Measurements from ENCODE around the gene SON.
"Not testable (repeated sequence)": the region's sequence is repeated elsewhere in the genome, so short reads cannot be mapped to it uniquely, and the experiment has no call there.

SON gene, protein sequence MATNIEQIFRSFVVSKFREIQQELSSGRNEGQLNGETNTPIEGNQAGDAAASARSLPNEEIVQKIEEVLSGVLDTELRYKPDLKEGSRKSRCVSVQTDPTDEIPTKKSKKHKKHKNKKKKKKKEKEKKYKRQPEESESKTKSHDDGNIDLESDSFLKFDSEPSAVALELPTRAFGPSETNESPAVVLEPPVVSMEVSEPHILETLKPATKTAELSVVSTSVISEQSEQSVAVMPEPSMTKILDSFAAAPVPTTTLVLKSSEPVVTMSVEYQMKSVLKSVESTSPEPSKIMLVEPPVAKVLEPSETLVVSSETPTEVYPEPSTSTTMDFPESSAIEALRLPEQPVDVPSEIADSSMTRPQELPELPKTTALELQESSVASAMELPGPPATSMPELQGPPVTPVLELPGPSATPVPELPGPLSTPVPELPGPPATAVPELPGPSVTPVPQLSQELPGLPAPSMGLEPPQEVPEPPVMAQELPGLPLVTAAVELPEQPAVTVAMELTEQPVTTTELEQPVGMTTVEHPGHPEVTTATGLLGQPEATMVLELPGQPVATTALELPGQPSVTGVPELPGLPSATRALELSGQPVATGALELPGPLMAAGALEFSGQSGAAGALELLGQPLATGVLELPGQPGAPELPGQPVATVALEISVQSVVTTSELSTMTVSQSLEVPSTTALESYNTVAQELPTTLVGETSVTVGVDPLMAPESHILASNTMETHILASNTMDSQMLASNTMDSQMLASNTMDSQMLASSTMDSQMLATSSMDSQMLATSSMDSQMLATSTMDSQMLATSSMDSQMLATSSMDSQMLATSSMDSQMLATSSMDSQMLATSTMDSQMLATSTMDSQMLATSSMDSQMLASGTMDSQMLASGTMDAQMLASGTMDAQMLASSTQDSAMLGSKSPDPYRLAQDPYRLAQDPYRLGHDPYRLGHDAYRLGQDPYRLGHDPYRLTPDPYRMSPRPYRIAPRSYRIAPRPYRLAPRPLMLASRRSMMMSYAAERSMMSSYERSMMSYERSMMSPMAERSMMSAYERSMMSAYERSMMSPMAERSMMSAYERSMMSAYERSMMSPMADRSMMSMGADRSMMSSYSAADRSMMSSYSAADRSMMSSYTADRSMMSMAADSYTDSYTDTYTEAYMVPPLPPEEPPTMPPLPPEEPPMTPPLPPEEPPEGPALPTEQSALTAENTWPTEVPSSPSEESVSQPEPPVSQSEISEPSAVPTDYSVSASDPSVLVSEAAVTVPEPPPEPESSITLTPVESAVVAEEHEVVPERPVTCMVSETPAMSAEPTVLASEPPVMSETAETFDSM (N-terminal part only)

DNA sequence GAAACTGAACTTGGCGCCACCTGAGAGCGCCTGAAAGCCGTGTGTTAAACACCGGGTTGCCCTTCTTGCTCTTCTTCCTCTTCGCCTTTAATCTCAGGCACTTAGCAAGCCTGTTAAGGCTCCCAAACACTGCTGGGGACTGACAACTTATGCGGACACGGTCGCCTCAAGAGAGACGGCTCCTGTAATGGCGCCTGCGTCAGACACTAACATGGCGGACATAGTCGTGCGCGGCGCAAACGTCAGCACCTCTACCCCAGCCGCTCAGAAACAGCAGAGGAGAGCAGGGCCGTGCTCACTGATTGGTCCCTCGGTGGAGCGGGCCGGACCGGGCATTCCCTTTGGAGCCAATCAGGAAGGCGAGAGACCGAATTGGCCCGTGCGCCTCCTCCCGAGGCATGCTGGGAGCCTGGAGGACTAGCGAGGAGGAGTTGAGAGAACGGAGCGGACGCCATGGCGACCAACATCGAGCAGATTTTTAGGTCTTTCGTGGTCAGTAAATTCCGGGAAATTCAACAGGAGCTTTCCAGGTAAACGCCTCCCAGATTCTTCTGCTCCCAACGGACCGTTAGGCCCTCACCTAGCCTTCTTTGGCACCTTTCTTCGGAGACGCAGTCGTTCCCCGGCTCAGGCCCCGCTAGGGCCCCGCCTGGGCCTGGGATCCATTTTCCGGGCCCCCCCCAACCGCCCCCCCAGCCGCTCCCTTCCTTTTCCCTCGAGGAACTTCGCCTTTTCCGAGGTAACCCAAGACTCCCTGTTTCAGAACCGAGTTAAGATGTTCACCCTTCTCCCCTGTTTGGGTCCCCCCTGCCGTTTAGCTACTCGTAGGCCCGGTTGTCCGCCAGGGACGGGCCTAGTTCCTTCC, at the start of gene SON:
TSS of gene SON (plus strand) at position 399 of the 865 bp plus-strand sequence. CDS start at position 454, 55 bp downstream.
- peak; percentile 95 to 98 for DNase-seq (ENCODE audit: extremely low read depth in 1 of 2, low read depth in 1 of 2)

DNA sequence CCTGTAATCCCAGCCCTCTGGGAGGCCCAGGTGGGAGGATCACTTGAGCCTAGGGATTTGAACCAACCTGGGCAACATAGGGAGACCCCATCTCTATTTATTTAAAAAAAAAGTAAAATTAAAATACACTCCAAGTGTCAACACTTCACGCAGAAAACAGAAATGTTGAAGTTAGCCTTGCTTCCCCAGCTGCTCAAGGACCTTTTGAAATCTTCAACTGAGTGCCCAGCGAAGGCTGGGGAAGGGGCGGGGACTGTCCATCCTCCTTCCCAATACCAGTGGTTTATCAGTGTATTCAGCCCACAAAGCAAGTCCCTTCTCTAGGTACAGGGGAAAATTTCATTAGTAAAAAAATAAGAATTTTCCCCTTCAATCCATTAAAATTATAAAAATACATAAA, 49.1 kb upstream of the SON start:
- no peak for DNase-seq (ENCODE audit: extremely low read depth in 1 of 2, low read depth in 1 of 2)

DNA sequence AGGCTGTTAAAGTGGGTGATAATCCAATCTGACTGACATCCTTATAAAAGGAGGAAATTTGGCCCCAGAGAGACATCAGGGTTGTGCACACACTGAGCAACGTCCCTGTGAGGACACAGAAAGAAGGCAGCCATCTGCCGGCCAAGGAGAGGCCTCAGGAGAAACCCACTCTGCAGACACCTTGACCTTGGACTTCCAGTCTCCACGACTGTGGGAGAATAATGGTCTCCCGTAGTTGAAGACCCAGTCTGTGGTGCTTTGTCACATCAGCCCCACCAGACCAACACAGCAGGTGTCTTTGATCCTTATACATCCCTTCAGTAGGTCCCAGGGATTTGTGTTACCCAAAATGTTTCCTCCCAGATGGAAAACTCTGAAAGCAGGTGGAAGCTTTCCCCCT, 47.1 kb upstream of the SON start:
- DNase-seq (ENCODE audit: extremely low read depth in 1 of 2, low read depth in 1 of 2) = no peak

DNA sequence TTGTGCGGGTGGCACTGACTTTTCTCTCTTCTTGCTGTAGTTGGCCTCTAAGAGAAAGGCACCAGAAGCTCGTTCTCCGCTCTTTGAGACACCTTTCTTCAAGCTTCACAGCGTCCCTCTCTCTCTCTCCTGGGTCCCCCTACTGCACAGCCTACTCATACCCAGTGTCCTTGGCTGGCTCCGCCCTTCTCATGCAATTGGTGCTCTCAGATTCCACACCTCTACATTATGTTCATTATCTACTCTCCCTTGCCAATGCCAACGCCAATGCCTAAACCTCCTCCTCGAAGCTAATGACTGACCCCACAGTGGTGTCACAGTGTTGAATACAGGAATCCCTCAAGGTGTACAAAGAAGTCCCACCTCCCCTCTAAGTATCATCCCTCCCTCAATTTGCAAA, 46.5 kb upstream of the SON start:
- no peak for DNase-seq (ENCODE audit: extremely low read depth in 1 of 2, low read depth in 1 of 2)

DNA sequence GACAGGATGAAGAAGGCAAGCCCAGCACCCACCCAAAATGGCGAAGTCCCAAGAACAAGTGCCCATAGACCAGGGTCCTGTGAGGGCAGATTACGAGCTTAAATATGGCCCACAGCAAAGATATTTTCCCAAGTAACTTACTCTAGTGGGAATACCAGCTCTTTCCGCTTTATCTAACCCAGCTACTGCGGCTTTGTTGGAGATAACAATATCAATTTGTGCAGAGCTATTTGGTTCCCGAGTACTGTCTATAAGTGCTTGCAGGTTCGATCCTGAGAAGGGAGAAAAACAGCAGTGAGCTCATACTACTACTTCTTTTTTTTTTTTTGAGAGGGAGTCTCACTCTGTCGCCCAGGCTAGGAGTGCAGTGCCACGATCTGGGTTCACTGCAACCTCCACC, 37.0 kb upstream of the SON start:
- no peak for DNase-seq (ENCODE audit: extremely low read depth in 1 of 2, low read depth in 1 of 2)

DNA sequence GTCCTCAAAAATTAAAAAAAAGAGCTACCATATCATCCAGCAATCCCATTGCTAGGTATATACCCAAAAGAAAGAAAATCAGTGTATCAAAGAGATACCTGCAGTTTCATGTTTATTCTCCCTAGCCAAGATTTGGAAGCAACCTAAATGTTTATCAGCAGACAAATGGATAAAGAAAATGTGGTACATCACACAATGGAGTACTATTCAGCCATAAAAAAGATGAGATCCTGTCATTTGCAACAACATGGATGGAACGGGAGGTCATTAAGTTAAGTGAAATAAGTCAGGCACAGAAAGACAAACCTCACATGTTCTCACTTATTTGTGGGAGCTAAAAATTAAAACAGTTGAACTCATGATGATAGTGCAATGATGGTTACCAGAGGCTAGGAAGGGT, 35.8 kb upstream of the SON start:
- DNase-seq (ENCODE audit: extremely low read depth in 1 of 2, low read depth in 1 of 2) = not testable (repeated sequence)

DNA sequence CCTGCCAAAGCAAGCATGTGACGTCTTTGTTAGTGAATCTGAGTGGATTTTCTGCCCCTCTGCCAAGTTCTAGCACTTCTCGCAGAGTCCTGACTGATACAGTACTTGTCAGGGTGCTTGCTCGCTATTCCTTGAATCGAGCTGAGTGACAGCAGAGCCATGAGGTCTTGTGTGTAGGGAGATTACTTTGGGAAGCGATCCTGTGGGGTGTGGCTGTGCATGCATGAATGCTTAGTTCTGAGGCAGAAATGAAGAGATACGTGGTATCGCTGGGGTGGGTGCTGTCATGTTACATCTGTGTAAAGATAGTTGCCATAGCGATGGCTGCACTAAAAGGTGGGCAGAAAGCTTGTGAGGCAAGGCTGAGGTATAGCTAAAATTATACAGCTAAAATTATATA, 32.0 kb upstream of the SON start:
- no peak for DNase-seq (ENCODE audit: extremely low read depth in 1 of 2, low read depth in 1 of 2)

DNA sequence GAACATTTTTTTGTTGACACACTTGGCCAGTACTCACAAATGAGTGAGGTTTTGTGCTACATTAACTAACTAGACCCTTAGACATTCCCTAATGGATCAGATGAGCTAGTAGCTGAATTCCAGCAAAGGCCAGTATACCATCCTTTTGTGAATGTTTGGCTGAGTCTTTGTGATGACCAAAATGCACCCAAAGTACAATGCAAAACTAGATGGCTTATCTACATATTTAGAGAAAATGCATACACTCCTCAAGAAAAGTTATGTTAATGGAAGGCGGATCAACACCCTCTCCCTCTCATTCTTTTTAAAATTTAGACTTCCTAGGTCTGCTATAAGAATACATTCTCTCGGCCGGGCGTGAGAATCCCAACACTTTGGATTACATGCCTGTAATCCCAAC, 31.2 kb upstream of the SON start:
- no peak for DNase-seq (ENCODE audit: extremely low read depth in 1 of 2, low read depth in 1 of 2)

DNA sequence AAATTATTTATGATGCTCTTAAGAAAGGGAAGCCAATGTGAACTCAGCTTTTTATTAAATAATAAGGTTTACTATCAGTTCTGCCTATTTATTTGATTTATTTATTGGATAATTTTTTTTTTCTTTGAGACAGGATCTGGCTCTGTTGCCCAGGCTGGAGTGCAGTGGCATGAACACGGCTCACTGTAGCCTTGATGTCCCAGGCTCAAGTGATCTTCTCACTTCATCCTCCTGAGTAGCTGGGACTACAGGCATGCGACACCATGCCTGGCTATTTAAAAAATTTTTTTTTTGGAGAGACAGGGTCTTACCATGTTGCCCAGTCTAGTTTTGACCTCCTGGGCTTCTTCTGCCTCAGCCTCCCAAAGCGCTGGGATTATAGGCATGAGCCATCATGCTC, 30.4 kb upstream of the SON start:
- no peak for DNase-seq (ENCODE audit: extremely low read depth in 1 of 2, low read depth in 1 of 2)

DNA sequence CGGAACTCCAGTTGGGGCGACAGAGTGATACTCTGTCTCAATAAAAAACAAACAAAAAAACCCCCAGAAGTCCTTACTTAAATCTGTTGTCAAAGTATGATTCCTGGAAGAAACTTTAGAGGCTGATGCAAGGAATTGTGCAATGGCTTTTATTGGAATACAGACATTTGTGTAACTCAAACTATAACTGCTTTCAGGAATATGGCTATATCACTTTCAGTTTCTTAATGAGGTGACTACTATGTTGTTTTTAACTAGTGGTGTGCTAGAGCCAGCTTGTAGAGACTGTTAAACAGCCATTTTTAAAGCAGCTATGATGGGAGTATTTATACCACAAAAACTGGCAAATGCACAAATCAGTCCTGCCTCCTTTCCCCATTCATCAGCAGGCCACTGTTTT, 28.6 kb upstream of the SON start:
- no peak for DNase-seq (ENCODE audit: extremely low read depth in 1 of 2, low read depth in 1 of 2)

DNA sequence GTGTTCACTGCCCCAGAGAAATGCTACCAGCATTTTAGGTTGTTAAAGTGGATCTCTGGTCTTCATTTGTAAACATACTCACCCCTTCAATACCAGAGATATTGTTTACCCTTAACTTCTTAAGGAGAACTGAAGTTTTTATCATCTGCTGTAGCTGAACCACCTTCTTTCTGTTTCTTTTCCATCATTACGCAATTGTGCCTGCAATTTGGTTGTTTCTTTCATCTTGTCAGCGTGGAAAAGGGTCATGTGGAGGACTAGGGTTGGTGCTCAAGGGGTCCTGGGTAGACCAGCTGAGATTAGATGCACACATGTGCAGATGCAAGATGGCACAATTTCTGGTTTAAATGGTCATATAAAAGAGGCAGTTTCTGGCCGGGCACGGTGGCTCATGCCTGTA, 23.9 kb upstream of the SON start:
- no peak for DNase-seq (ENCODE audit: extremely low read depth in 1 of 2, low read depth in 1 of 2)

DNA sequence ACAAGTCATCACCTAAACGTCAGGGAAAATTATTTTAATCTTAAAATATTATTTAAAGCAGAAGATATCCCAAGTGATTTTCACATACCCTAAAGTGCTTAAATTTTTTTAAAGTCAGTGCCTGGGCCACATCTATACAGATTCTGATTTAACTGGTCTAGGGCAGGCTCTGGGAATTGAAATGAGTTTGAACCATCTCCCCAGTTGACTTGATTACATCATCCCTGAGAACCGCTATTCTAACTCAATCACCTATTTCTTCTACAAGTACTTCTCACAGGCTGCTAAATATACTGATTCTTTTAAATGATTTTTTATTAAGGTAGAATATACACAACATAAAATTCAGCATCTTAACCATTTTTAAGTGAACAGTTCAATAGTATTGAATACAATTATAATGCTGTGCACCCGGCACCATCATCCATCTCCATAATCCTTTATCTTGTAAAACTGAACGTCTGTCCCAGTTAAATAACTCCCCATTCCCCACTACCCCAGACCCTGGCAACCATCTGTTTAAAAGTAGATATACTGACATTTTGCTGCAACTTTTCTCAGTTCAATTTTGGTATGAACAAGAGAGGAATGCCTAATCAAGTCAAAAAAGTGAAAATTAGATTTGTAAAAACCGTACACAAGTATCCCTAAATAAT, 20.4 kb upstream of the SON start:
- no peak for DNase-seq (ENCODE audit: extremely low read depth in 1 of 2, low read depth in 1 of 2)

DNA sequence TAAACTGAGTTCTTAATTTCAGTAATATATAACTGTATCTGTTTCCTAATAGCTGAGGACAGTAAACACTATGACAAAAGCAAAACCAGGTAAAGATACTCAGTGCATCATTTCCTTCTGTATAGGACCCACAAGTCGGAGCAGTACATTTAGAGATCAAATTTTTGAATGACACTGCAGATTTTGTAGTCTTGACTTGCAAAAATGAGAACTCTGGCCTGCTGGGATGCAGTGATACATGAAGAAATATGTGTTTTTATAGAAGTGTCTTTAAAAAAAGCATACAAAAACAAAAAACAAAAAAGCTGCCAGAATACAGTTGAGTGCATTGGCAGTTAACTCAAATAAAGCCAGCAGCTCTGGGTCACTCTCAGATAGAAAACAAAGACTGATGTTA, 19.9 kb upstream of the SON start:
- DNase-seq (ENCODE audit: extremely low read depth in 1 of 2, low read depth in 1 of 2) = no peak

DNA sequence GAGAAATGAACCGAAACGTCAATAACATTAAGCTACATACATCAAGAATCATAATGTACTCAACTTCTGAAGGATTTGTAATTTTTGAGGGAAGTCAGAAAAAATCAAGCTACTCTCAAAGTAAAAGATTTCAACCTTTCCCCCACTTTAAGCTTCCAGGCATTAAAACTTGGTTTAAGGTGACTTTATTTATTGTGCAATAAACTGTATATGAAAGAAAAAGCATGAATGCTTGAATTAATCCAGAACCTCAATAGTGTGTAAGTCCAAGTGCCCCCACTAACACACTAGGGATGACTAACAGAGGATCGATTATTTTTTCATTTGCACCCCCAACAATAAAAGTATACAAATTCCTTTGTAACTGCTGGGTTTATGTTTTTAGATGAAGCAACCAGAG, 11.8 kb upstream of the SON start:
- no peak for DNase-seq (ENCODE audit: extremely low read depth in 1 of 2, low read depth in 1 of 2)

DNA sequence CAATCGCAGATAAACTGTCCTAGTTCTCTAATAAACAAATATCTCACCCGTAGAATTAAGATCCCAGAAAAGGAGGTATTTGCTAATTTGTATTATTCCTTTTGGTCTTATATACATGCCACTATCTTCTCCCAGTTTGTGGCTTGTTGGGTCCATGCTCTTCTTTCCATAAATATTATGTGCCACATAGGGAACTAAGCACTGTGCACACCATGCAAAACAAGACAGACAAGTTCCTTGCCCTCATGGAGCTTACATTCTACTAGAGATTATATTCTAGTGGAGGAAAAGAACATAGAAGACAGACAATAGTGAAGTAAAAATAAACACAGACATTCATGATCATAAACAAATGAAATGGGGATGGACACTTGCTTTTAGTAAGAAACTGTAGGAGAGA, 5.6 kb upstream of the SON start:
- no peak for DNase-seq (ENCODE audit: extremely low read depth in 1 of 2, low read depth in 1 of 2)

DNA sequence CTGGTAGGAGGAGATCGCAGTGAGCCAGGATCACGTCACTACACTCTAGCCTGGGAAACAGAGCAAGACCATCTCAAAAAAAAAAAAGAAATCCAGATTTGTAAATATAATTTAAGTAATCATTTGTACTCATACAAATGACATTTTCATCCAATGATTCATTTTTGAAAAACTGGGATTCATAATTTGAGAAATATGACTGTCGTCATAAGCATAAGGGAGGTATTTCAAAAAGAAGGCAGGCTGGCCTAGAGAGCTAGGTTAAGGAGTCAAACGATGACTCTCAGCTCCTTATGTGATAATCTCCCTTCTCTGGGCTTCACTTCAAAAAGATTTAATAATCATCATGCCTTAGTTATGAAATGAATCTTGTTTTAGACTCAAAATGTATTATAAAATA, 3.2 kb upstream of the SON start:
- no peak for DNase-seq (ENCODE audit: extremely low read depth in 1 of 2, low read depth in 1 of 2)

DNA sequence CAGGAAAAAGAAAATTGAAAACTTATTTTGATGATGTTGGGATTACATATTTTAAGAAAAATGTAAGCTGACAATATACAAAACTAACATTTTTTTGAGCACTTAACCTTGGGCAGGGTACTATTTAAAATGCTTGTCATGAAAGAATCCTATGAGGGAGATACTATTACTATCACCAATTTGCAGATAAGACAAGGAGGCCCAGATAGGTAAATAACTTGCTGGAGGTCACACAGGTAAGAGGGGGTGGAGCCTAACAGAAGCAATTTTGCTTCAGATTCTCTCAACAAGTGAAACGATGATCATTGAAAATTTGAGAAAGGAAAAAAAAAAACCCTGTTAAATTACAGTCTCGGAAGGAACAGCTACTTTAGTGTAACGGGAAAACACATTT, 2.1 kb upstream of the SON start:
- DNase-seq (ENCODE audit: extremely low read depth in 1 of 2, low read depth in 1 of 2) = no peak

DNA sequence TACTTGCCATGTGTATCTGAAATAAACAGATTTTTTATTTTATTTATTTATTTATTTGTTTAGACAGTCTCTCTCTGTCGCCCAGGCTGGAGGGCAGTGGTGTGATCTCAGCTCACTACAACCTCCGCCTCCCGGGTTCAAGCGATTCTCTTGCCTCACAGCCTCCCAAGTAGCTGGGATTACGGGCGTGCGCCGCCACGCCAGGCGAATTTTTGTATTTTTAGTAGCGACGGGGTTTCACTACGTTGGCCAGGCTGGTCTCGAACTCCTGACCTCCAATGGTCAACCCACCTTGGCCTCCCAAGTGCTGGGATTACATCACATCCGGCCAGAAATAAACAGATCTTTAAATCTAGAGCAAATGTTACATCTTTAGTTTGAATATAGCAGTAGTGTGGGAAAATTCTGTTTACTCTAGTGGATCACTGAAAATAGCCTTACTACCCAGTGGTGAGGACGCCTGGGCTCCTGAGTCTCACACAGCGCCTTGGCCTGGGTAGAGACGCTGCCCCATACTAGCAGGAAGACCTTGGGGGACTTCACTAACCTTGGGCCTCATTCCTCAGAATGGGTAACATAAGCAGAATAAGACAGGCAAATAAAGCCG, 1.6 kb upstream of the SON start:
- DNase-seq (ENCODE audit: extremely low read depth in 1 of 2, low read depth in 1 of 2) = no peak
